LNCAP (cell line): Measurements from ENCODE around the gene CYBC1.

Experiments used
- TF ChIP-seq, protein P1 (sequence below): fragments of 450-650 bp; IDR thresholded peaks from 2 replicates; pipeline ENCODE4 v1.5.1; 2017; ENCODE audit warnings: mild to moderate bottlenecking

The CYBC1 gene

DNA sequence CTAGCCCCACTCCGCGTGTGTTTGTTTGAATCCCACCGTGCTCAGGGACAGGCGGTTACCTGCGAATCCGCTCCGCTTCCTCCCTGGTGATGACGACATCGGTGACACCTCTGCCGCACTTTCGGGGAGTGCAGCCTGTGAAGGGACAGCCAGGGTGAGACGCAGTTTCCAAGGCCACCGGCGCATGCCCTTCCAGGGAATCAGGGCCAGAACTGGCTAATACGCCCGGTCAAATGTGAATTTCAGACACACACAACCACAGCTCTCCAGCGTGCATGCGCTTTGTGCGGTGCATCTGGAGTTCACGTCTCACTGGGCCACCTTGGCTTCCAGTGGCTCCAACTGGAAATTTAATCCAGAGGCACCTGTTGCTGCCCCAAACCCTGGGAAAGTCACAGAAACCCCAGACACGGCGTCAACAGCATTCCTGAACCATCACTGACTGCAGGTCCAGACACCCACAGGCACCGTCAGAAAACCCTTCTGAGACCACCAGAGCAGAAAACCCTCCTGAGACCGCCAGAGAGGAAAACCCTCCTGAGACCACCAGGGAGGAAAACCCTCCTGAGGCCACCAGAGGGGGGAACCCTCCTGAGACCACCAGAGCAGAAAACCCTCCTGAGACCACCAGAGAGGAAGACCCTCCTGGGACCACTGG lies 39.0 kb downstream of the CYBC1 start:
- TF ChIP-seq, protein P1, sequence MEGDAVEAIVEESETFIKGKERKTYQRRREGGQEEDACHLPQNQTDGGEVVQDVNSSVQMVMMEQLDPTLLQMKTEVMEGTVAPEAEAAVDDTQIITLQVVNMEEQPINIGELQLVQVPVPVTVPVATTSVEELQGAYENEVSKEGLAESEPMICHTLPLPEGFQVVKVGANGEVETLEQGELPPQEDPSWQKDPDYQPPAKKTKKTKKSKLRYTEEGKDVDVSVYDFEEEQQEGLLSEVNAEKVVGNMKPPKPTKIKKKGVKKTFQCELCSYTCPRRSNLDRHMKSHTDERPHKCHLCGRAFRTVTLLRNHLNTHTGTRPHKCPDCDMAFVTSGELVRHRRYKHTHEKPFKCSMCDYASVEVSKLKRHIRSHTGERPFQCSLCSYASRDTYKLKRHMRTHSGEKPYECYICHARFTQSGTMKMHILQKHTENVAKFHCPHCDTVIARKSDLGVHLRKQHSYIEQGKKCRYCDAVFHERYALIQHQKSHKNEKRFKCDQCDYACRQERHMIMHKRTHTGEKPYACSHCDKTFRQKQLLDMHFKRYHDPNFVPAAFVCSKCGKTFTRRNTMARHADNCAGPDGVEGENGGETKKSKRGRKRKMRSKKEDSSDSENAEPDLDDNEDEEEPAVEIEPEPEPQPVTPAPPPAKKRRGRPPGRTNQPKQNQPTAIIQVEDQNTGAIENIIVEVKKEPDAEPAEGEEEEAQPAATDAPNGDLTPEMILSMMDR = no peak

GRCh38 chr17:82410014-82410716 lies 40.4 kb downstream of the CYBC1 start:
- TF ChIP-seq, protein P1 = no peak

DNA sequence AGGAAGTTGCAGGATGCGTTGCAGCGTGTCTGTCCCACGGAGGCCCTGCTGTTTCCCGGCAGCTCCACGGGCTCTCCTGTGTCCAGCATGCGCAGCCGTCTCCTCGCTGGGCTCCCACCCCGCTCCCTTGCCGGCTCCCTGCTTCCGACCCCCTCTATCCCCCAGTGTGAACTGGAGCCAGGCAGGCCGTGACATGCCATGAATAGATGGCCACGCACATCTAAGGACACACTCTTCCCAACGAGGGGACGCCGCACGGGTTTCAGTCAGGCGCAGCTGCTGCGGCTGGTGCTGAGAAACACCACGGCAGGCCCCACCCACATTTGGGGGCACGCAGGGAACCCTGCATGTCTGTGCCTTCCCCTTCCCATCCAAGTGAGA lies 41.6 kb downstream of the CYBC1 start:
- TF ChIP-seq, protein P1 = no peak

- TF ChIP-seq, protein P1 = no peak
Observed at GRCh38 chr17:82408288-82408937, 42.1 kb downstream of the CYBC1 start.

GRCh38 chr17:82407255-82407654 lies 43.3 kb downstream of the CYBC1 start:
- TF ChIP-seq, protein P1 = no peak

DNA sequence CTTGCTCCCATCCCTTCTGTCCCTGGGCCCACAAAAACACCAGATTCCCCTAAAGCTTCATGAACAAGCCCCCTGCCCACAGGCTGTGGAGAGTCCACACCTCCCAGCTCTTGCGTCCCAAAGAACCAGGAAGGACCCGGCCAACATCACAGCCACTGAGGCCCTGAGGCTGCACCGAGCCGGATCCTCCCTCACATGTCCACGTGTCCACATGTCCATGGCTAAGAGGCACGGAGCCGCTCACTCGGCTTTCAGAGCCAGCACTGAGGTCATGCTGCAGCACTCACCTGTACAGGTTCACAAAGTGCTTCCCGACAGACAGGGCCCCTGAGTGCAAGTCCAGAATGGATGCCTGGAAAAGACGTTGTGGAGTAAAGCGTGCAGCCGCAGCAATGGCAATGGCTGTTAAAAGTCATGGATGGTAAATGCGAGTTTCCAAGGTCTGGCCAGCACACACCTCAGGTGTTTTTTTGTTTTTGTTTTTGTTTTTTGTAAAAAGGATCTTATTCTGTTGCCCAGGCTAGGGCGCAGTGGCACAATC lies 44.4 kb downstream of the CYBC1 start:
- TF ChIP-seq, protein P1 = no peak

- TF ChIP-seq, protein P1 = no peak
Observed at GRCh38 chr17:82405051-82405450, 45.5 kb downstream of the CYBC1 start.
